SHP77 (cell line): ENCODE results near the gene TRIM41.
"Not testable (repeated sequence)": the region's sequence is repeated elsewhere in the genome, so short reads cannot be mapped to it uniquely, and the experiment has no call there.

ENCODE experiments used
- DNase-seq, 2 experiments: peaks; one replicate each; lab custom pipeline; 2025; lab: John Stamatoyannopoulos, UW

Gene TRIM41

GRCh38 chr5:181255836-181256578 lies 32.9 kb downstream of the TRIM41 start:
- DNase-seq = no peak

- no peak for DNase-seq
These were observed 35.5 kb downstream of the TRIM41 start for GRCh38 chr5:181258576-181258975.

GRCh38 chr5:181259283-181259682 lies 36.2 kb downstream of the TRIM41 start:
- no peak for DNase-seq

GRCh38 chr5:181259974-181260719 lies 37.1 kb downstream of the TRIM41 start:
- DNase-seq = no peak

- no peak for DNase-seq
These were observed 37.7 kb downstream of the TRIM41 start, which contains the start of gene TRIM52 for GRCh38 chr5:181260720-181261319. Gene TRIM52 (minus strand): TSS chr5:181261143. CDS start chr5:181260813, 330 bp downstream.

GRCh38 chr5:181261320-181262049 lies 38.4 kb downstream of the TRIM41 start:
- DNase-seq = no peak

GRCh38 chr5:181263633-181264032 lies 40.6 kb downstream of the TRIM41 start:
- no peak for DNase-seq

GRCh38 chr5:181265092-181265671 lies 42.1 kb downstream of the TRIM41 start:
- no peak for DNase-seq

- not testable (repeated sequence) for DNase-seq
These were observed 44.3 kb downstream of the TRIM41 start for GRCh38 chr5:181267291-181267904.

GRCh38 chr5:181267907-181268306 lies 44.8 kb downstream of the TRIM41 start:
- not testable (repeated sequence) for DNase-seq

GRCh38 chr5:181271081-181271480 lies 48.0 kb downstream of the TRIM41 start:
- no peak for DNase-seq

- not testable (repeated sequence) for DNase-seq
These were observed 50.3 kb downstream of the TRIM41 start for GRCh38 chr5:181273433-181273744.

- DNase-seq = no peak
These were observed 57.2 kb downstream of the TRIM41 start for GRCh38 chr5:181280251-181280762.

- DNase-seq = no peak
These were observed 58.2 kb downstream of the TRIM41 start for GRCh38 chr5:181281077-181281983.

GRCh38 chr5:181281984-181282316 lies 58.9 kb downstream of the TRIM41 start:
- DNase-seq = no peak

- not testable (repeated sequence) for DNase-seq
These were observed 59.3 kb downstream of the TRIM41 start for GRCh38 chr5:181282415-181282814.

- DNase-seq = no peak
These were observed 59.8 kb downstream of the TRIM41 start for GRCh38 chr5:181282874-181283273.

- DNase-seq = no peak
These were observed 60.3 kb downstream of the TRIM41 start for GRCh38 chr5:181283347-181283746.

GRCh38 chr5:181283841-181284755 lies 61.0 kb downstream of the TRIM41 start:
- DNase-seq = not testable (repeated sequence)
